Renal cortex interstitium (tissue), 11 donors: Measurements from ENCODE around the gene SLC22A4. TPM values are rescaled to one million over a fixed set of nuclear protein-coding genes. Genes with fewer than 3 reads are reported as not detected.

ENCODE experiments used
- DNase-seq, 11 donors: peaks; one replicate each; pipeline ENCODE4 v3.0.0-alpha.2; 2013; ENCODE audit warnings: low read depth in 9 of 11, low spot score in 4 of 11; ENCODE audit errors: extremely low read depth in 1 of 11
- polyA plus RNA-seq, 3 donors: library from polyadenylated mRNA; unstranded; fragments of 120-200 nt; gene quantifications; one replicate each; pipeline ENCODE4 v1.2.1, GENCODE V29; 2013; ENCODE audit not compliant: insufficient read length in 3 of 3

SLC22A4 gene
- polyA plus RNA-seq, 3 donors = 5.6 to 7.4 (median 6.2) TPM

- no peak for DNase-seq
Observed at GRCh38 chr5:132363431-132364112, 69.4 kb downstream of the SLC22A4 start.

GRCh38 chr5:132364319-132364718, 70.1 kb downstream of the SLC22A4 start:
- no peak for DNase-seq

- DNase-seq = no peak
Observed at GRCh38 chr5:132365213-132365612, 71.0 kb downstream of the SLC22A4 start.

GRCh38 chr5:132368186-132368585, 74.0 kb downstream of the SLC22A4 start:
- DNase-seq = no peak

GRCh38 chr5:132369007-132369473, 74.8 kb downstream of the SLC22A4 start:
- peak in 5 of 11 donors; percentile 30 to 70 (median 56) for DNase-seq

- DNase-seq = peak in 9 of 11 donors; percentile 47 to 68 (median 63)
Observed at GRCh38 chr5:132369474-132370180, 75.4 kb downstream of the SLC22A4 start, which contains the start of gene SLC22A5. TSS of gene SLC22A5 (plus strand) at chr5:132369710. CDS start at chr5:132369973, 263 bp downstream.

GRCh38 chr5:132370181-132370970, 76.2 kb downstream of the SLC22A4 start:
- DNase-seq = no peak

GRCh38 chr5:132370971-132371602, 76.9 kb downstream of the SLC22A4 start:
- no peak for DNase-seq

GRCh38 chr5:132371603-132371994, 77.4 kb downstream of the SLC22A4 start:
- DNase-seq = no peak

- no peak for DNase-seq
Observed at GRCh38 chr5:132372127-132372526, 77.9 kb downstream of the SLC22A4 start.

GRCh38 chr5:132372542-132372941, 78.3 kb downstream of the SLC22A4 start:
- DNase-seq = no peak

- DNase-seq = no peak
Observed at GRCh38 chr5:132375957-132376356, 81.8 kb downstream of the SLC22A4 start.

GRCh38 chr5:132376694-132377641, 82.8 kb downstream of the SLC22A4 start:
- no peak for DNase-seq

- no peak for DNase-seq
Observed at GRCh38 chr5:132377738-132378137, 83.5 kb downstream of the SLC22A4 start.

GRCh38 chr5:132378580-132378979, 84.4 kb downstream of the SLC22A4 start:
- DNase-seq = no peak

GRCh38 chr5:132380047-132380446, 85.9 kb downstream of the SLC22A4 start:
- DNase-seq = no peak

- DNase-seq = no peak
Observed at GRCh38 chr5:132380741-132381140, 86.5 kb downstream of the SLC22A4 start.

- no peak for DNase-seq
Observed at GRCh38 chr5:132381614-132382013, 87.4 kb downstream of the SLC22A4 start.
